Calu3 (cell line): ENCODE results near the gene TAPBP. TPM values are rescaled to one million over a fixed set of nuclear protein-coding genes. Genes with fewer than 3 reads are reported as not detected.

Source experiments
- BruUV-seq: library from RNA; stranded (reverse); fragments of 400-500 nt; replicated peaks from 2 replicates; lab custom pipeline; 2021; lab: Mats Ljungman, UMichigan
- CTCF ChIA-PET: fragments of 300-600 bp; sonication (Branson Sonifier 250); formaldehyde crosslinking; loops from one replicate; lab custom pipeline; 2022; ENCODE audit warnings: antibody characterized with exemption; lab: Charles Lee
- DNase-seq: peaks from one replicate; pipeline ENCODE4 v3.0.0; 2022
- H3K27ac Mint-ChIP-seq: one replicate; pipeline ENCODE4 v1.8.0; 2022; ENCODE audit warnings: mixed read lengths; ENCODE audit not compliant: unreplicated experiment
- H3K27me3 Mint-ChIP-seq: one replicate; pipeline ENCODE4 v1.8.0; 2022; ENCODE audit warnings: mixed read lengths; ENCODE audit not compliant: unreplicated experiment
- H3K36me3 Mint-ChIP-seq: one replicate; pipeline ENCODE4 v1.8.0; 2022; ENCODE audit warnings: mild to moderate bottlenecking, moderate library complexity, mixed read lengths; ENCODE audit not compliant: insufficient read depth, unreplicated experiment
- H3K4me1 Mint-ChIP-seq: one replicate; pipeline ENCODE4 v1.8.0; 2022; ENCODE audit warnings: mild to moderate bottlenecking, low read depth, mixed read lengths; ENCODE audit not compliant: unreplicated experiment
- H3K4me3 Mint-ChIP-seq: one replicate; pipeline ENCODE4 v1.8.0; 2022; ENCODE audit warnings: mild to moderate bottlenecking, low read depth, moderate library complexity, mixed read lengths; ENCODE audit not compliant: unreplicated experiment
- H3K9me3 Mint-ChIP-seq: one replicate; pipeline ENCODE4 v1.8.0; 2022; ENCODE audit warnings: low read depth, mixed read lengths; ENCODE audit not compliant: unreplicated experiment
- intact Hi-C: fragments of 100-400 bp; cut with micrococcal nuclease; formaldehyde crosslinking; loops from one replicate; pipeline ENCODE4 v1.10.0; 2022; ENCODE audit not compliant: unreplicated experiment
- total RNA-seq: library from RNA; stranded (reverse); gene quantifications from 2 replicates; pipeline ENCODE4 v1.2.3, GENCODE V29; 2022
- TF ChIP-seq, protein P1 (sequence below): fragments of 200-600 bp; IDR thresholded peaks from one replicate; pipeline ENCODE4 v1.8.0; 2022; ENCODE audit warnings: antibody characterized with exemption; ENCODE audit not compliant: unreplicated experiment

The TAPBP gene
- total RNA-seq, 1 experiment from 2014 or later = 443 TPM

- Mint-ChIP-seq H3K36me3 (peaks cover 53% of the 10 kb centered on the region), H3K27ac (peak overlapping the region; percentile 95), H3K27me3 (no peaks in the 10 kb centered on the region), H3K4me1 (peaks cover 46% of the 10 kb centered on the region), H3K4me3 (peak overlapping the region; percentile 93), H3K9me3 (no peaks in the 10 kb centered on the region)
- intact Hi-C loops = no loop called here
- BruUV-seq = no TSS peak
- no peak for DNase-seq
- TF ChIP-seq, protein P1, sequence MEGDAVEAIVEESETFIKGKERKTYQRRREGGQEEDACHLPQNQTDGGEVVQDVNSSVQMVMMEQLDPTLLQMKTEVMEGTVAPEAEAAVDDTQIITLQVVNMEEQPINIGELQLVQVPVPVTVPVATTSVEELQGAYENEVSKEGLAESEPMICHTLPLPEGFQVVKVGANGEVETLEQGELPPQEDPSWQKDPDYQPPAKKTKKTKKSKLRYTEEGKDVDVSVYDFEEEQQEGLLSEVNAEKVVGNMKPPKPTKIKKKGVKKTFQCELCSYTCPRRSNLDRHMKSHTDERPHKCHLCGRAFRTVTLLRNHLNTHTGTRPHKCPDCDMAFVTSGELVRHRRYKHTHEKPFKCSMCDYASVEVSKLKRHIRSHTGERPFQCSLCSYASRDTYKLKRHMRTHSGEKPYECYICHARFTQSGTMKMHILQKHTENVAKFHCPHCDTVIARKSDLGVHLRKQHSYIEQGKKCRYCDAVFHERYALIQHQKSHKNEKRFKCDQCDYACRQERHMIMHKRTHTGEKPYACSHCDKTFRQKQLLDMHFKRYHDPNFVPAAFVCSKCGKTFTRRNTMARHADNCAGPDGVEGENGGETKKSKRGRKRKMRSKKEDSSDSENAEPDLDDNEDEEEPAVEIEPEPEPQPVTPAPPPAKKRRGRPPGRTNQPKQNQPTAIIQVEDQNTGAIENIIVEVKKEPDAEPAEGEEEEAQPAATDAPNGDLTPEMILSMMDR = no peak
- CTCF ChIA-PET = interaction anchor here (0.7 kb wide), 1 partner anchor 20 kb away, joined by 3 read pairs; no protein-coding TSS in a partner anchor
These were observed 10.2 kb upstream of the TAPBP start for GRCh38 chr6:33324125-33324524.

DNA sequence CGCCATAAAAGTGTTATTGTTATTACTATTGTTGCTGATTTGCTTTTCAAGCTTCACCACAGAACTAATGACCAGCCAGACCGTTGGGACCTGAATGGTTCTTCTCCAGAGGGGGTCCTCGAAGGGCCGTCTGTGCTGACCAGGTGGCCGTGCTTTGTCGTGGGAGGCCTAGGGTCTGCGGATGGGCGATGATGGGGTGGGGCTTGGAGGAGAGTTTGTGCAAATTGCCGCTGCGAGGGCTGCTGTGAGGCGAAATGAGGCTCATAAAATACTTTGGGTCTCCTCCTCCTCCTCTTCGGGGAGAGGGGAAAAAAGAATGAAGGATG lies 9.7 kb upstream of the TAPBP start:
- Mint-ChIP-seq H3K9me3 (no peaks in the 10 kb centered on the region), H3K36me3 (peaks cover 58% of the 10 kb centered on the region), H3K27me3 (no peaks in the 10 kb centered on the region), H3K4me1 (peaks cover 51% of the 10 kb centered on the region), H3K4me3 (peak overlapping the region; percentile 93), H3K27ac (peak overlapping the region; percentile 95)
- CTCF ChIA-PET = interaction anchor here (0.7 kb wide), 1 partner anchor 20 kb away, joined by 3 read pairs; no protein-coding TSS in a partner anchor
- TF ChIP-seq, protein P1 = no peak
- DNase-seq = no peak
- no TSS peak for BruUV-seq
- intact Hi-C loops = no loop called here

DNA sequence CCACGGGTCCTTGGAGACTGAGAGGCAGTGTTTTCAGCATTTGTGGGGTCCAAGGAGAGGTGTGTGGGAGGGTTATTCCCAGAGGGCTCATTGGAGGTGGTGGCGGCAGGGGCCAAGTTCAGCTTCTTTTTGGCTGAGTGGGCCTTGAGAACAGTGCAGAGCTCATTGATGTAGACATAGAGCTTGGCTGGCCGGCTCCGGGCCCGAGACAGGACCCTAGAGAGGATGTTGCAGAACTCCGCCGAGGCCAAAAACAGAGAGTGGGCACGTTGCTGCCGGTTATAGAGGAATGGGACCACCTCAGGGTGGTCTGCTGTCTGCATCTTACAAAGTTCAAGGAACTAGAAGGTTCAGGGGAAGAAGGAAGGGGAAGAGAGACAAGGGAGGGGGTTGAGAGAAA lies 7.3 kb upstream of the TAPBP start:
- Mint-ChIP-seq H3K4me3 (peak overlapping the region; percentile 93), H3K27me3 (no peaks in the 10 kb centered on the region), H3K4me1 (peaks cover 68% of the 10 kb centered on the region), H3K27ac (peak overlapping the region; percentile 3), H3K9me3 (no peaks in the 10 kb centered on the region), H3K36me3 (peaks cover 82% of the 10 kb centered on the region)
- TF ChIP-seq, protein P1 = no peak
- DNase-seq = no peak
- intact Hi-C loops = no loop called here
- BruUV-seq = no TSS peak
- CTCF ChIA-PET = interaction anchor here (0.6 kb wide), 2 partner anchors 12 to 46 kb away, joined by 5 to 10 read pairs; no protein-coding TSS in a partner anchor

GRCh38 chr6:33320315-33321181 lies 6.7 kb upstream of the TAPBP start:
- no TSS peak for BruUV-seq
- no peak for DNase-seq
- peak overlapping the region; percentile 3 for H3K27ac Mint-ChIP-seq
- H3K9me3 Mint-ChIP-seq = no peaks in the 10 kb centered on the region
- CTCF ChIA-PET = interaction anchor here (0.6 kb wide), 4 partner anchors 11 to 907 kb away, joined by 3 to 10 read pairs (median 4); no protein-coding TSS in a partner anchor
- H3K4me3 Mint-ChIP-seq = peak overlapping the region; percentile 93
- peaks cover 73% of the 10 kb centered on the region for H3K4me1 Mint-ChIP-seq
- H3K36me3 Mint-ChIP-seq = peaks cover 89% of the 10 kb centered on the region
- intact Hi-C loops = no loop called here
- TF ChIP-seq, protein P1 = no peak
- H3K27me3 Mint-ChIP-seq = no peaks in the 10 kb centered on the region
